Measurements from ENCODE around the gene OR2V1.

GRCh38 chr5:181134259-181134658, 3.3 kb upstream of the OR2V1 start:
- TF ChIP-seq CTCF (IDR thresholded peaks at IDR 0.05; ENCODE audit: low read length) (no peak), EZH2 (optimal IDR thresholded peaks at IDR 0.05; ENCODE audit: low read depth, low read length) (no peak)

Data from MM.1S (cell line).